Kidney (tissue), 14 donors: Measurements from ENCODE around the gene OR51B2. TPM values are rescaled to one million over a fixed set of nuclear protein-coding genes. Genes with fewer than 3 reads are reported as not detected.
"Not testable (repeated sequence)": the region's sequence is repeated elsewhere in the genome, so short reads cannot be mapped to it uniquely, and the experiment has no call there.

Experiments
- DNase-seq, 5 donors: peaks; one replicate each; pipeline ENCODE4 v3.0.0-alpha.2; 2013 to 2020
- FAIRE-seq: peaks from 2 replicates; lab custom pipeline; 2012; peaks lifted over from hg19 to GRCh38; lab: Jason Lieb, UNC
- H3K27ac ChIP-seq, 2 donors: one replicate each; pipeline ENCODE4 v1.7.0; 2013; ENCODE audit warnings: low read depth in 2 of 2, low read length in 2 of 2, inconsistent platforms in 1 of 2
- H3K27me3 ChIP-seq: one replicate; pipeline ENCODE4 v1.7.1; 2013; ENCODE audit warnings: low read length, inconsistent platforms; ENCODE audit not compliant: control insufficient read depth, insufficient read depth
- H3K36me3 ChIP-seq, 3 donors: one replicate each; pipeline versions ENCODE4 v1.7.0 to v1.7.1; 2013; ENCODE audit warnings: low read length in 3 of 3, control low read depth in 1 of 3, inconsistent platforms in 1 of 3; ENCODE audit not compliant: insufficient read depth in 3 of 3, control insufficient read depth in 2 of 3
- H3K4me1 ChIP-seq, 3 donors: one replicate each; pipeline versions ENCODE4 v1.7.0 to v1.7.1; 2013; ENCODE audit warnings: low read length in 3 of 3, inconsistent platforms in 1 of 3, low read depth in 1 of 3; ENCODE audit not compliant: control insufficient read depth in 2 of 3, insufficient read depth in 2 of 3
- H3K4me3 ChIP-seq, 3 donors: one replicate each; pipeline versions ENCODE4 v1.7.0 to v1.8.1; 2013; ENCODE audit warnings: low read length in 3 of 3, control low read depth in 1 of 3, inconsistent platforms in 1 of 3
- H3K9ac ChIP-seq, 3 donors: one replicate each; pipeline versions ENCODE4 v1.7.0 to v1.7.1; 2013; ENCODE audit warnings: low read length in 3 of 3, control low read depth in 1 of 3, inconsistent platforms in 1 of 3
- H3K9me3 ChIP-seq, 3 donors: one replicate each; pipeline versions ENCODE4 v1.7.0 to v1.7.1; 2013; ENCODE audit warnings: low read length in 3 of 3, control low read depth in 1 of 3, inconsistent platforms in 1 of 3; ENCODE audit not compliant: control insufficient read depth in 2 of 3, insufficient read depth in 1 of 3
- intact Hi-C: fragments of 100-400 bp; cut with DNase I; formaldehyde crosslinking; loops from one replicate; pipeline ENCODE4 v1.11.1; 2022
- polyA plus RNA-seq: library from polyadenylated mRNA; stranded (reverse); fragments of 350-450 nt; fragmentation: Illumina TruSeq; extraction: RNeasy Lipid Tissue Mini Kit (QIAGEN cat#74804); gene quantifications from one replicate; pipeline ENCODE4 v1.2.3, GENCODE V29; 2014; ENCODE audit warnings: low read depth, low replicate concordance; ENCODE audit not compliant: insufficient read depth
- total RNA-seq: library from RNA; stranded (reverse); fragmentation: NEBNext Ultra II Directional; extraction: Animal tissue kit (Norgen Biotek cat#: 25700); gene quantifications from one replicate; pipeline ENCODE4 v1.2.1, GENCODE V29; 2021
- TF ChIP-seq, protein P1 (sequence below): IDR thresholded peaks from 3 replicates; pipeline ENCODE4 v1.5.1; 2012; ENCODE audit warnings: mild to moderate bottlenecking, moderate library complexity, borderline replicate concordance; ENCODE audit not compliant: insufficient read depth; ENCODE audit errors: extremely low read depth
- donor health status: control.
- donor health status: control.
- donor health status: control.
- donor health status: control.
- donor health status: control.
- donor health status: DM: yes; HTN: yes; CAD: no.
- donor health status: Normal renal cell carcinoma (clear cell type).

Gene OR51B2
- total and polyA plus RNA-seq, 2 donors from 2014 or later = not detected

DNA sequence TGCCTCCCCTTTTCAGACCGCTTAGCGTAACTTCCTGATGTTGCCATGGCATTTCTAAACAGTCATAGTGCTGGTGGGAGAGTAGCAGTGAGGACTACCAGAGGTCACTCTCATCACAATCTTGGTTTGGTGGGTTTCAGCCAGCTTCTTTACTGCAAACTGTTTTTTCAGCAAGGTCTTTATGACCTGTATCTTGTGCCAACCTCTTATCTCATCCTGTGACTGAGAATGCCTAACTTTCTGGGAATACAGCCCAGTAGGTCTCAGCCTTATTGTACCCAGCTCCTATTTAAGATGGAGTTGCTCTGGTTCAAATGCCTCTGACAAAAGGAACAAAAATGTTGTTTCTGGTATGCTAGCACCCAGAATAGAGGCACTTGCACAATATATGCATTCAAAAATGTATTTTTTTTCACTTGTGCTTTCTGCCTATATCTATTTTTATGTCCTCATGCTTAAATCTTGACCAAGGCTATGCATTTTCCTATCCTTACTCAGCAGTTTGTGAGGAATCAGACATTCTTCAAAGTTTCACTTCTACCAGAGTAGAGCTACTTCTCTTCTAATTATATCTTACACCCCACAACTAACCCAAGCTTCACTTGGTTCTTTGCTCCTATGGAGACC, 43.5 kb upstream of the OR51B2 start:
- Histone ChIP-seq H3K4me1 (no peaks in the 10 kb centered on the region), H3K27ac (no peak overlapping the region), H3K9me3 (no peaks in the 10 kb centered on the region), H3K9ac (no peak overlapping the region), H3K27me3 (no peaks in the 10 kb centered on the region), H3K4me3 (no peak overlapping the region), H3K36me3 (no peaks in the 10 kb centered on the region)
- TF ChIP-seq, protein P1, sequence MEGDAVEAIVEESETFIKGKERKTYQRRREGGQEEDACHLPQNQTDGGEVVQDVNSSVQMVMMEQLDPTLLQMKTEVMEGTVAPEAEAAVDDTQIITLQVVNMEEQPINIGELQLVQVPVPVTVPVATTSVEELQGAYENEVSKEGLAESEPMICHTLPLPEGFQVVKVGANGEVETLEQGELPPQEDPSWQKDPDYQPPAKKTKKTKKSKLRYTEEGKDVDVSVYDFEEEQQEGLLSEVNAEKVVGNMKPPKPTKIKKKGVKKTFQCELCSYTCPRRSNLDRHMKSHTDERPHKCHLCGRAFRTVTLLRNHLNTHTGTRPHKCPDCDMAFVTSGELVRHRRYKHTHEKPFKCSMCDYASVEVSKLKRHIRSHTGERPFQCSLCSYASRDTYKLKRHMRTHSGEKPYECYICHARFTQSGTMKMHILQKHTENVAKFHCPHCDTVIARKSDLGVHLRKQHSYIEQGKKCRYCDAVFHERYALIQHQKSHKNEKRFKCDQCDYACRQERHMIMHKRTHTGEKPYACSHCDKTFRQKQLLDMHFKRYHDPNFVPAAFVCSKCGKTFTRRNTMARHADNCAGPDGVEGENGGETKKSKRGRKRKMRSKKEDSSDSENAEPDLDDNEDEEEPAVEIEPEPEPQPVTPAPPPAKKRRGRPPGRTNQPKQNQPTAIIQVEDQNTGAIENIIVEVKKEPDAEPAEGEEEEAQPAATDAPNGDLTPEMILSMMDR = no peak
- DNase-seq (no peak), FAIRE-seq (no peak)
- intact Hi-C loops = no loop called here

DNA sequence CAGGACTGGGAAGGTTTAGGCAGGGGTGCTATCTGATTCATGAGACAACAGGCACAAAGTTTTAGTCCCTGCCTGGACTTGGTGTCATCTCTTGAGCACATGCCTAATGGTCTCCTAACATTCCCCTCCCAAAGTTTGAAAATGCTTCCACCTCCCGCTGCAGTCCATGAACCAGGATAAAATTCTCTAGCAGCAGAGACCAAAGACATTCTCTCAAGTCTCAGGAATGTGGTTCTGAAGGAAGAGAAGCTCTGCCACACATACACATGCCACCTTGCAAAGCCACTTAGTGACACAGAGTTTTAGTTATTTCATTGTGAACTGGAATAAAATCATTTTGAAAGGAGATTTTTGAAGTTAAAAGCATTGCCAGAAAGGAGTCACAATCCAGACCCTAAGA, 42.8 kb upstream of the OR51B2 start:
- Histone ChIP-seq H3K9ac (no peak overlapping the region), H3K36me3 (no peaks in the 10 kb centered on the region), H3K9me3 (no peaks in the 10 kb centered on the region), H3K27ac (no peak overlapping the region), H3K4me3 (no peak overlapping the region), H3K4me1 (no peaks in the 10 kb centered on the region), H3K27me3 (no peaks in the 10 kb centered on the region)
- intact Hi-C loops = no loop called here
- FAIRE-seq = no peak
- DNase-seq = no peak
- TF ChIP-seq, protein P1 = no peak

DNA sequence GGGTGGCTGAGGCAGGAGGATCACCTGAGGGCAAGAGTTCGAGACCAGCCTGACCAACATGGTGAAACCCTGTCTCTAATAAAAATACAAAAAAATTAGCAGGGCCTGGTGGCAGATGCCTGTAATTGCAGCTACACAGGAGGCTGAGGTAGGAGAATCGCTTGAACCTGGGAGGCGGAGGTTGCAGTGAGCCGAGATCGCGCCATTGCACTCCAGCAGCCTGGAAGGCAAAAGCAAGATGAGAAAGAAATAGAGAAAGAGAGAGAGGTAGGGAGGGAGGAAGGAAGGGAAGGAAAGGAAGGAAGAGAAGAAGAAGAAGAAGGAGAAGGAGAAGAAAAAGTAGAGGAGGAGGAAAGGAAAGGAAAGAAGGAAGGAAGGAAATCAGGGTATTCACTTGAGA, 42.3 kb upstream of the OR51B2 start:
- FAIRE-seq, intact Hi-C loops, H3K9me3 ChIP-seq: not testable (repeated sequence)

DNA sequence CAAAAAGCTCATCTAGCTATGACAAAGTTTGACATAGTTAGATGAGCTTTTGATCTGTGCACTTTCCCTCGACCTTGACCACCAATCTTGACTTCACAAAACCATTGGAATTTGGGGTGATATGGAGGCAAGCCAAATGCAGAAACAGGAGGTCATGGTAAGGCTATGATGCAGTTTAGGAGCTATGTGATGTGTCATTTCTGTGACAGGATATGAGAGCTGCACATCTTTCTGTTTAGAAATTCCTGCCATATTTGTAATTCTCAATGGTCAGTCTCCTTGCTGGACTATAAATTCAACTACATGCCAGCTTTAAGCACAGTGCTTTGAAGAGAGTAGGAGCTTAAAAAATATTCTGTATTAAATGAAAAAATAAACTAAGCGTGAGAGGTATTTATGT, 40.1 kb upstream of the OR51B2 start:
- Histone ChIP-seq H3K4me1 (no peaks in the 10 kb centered on the region), H3K27me3 (no peaks in the 10 kb centered on the region), H3K27ac (no peak overlapping the region), H3K9me3 (no peaks in the 10 kb centered on the region), H3K9ac (no peak overlapping the region), H3K4me3 (no peak overlapping the region), H3K36me3 (no peaks in the 10 kb centered on the region)
- no peak for DNase-seq
- TF ChIP-seq, protein P1 = no peak
- FAIRE-seq = no peak
- intact Hi-C loops = no loop called here

More for the DNA sequence above, 42.3 kb upstream of the OR51B2 start:
- H3K4me1 ChIP-seq, DNase-seq, H3K27me3 ChIP-seq, H3K4me3 ChIP-seq, H3K36me3 ChIP-seq, H3K9ac ChIP-seq, H3K27ac ChIP-seq: not testable (repeated sequence)
